Sigmoid colon (tissue), 7 donors: Measurements from ENCODE around the gene SEC11C. TPM values are rescaled to one million over a fixed set of nuclear protein-coding genes. Genes with fewer than 3 reads are reported as not detected.

Source experiments
- DNase-seq: peaks from one replicate; pipeline ENCODE4 v3.0.0-alpha.2; 2019
- H3K27ac ChIP-seq, 4 donors: fragments of 200-600 bp; sonication (generic); one replicate each; pipeline ENCODE4 v1.5.1; 2016 to 2019; ENCODE audit warnings: mild to moderate bottlenecking in 1 of 4
- H3K27me3 ChIP-seq, 3 donors: fragments of 200-600 bp; sonication (generic); one replicate each; pipeline ENCODE4 v1.5.1; 2019; ENCODE audit warnings: mild to moderate bottlenecking in 1 of 3
- H3K36me3 ChIP-seq, 4 donors: fragments of 200-600 bp; sonication (generic); one replicate each; pipeline ENCODE4 v1.5.1; 2016 to 2019
- H3K4me1 ChIP-seq, 4 donors: fragments of 200-600 bp; sonication (generic); one replicate each; pipeline ENCODE4 v1.5.1; 2017 to 2019
- H3K4me3 ChIP-seq, 4 donors: fragments of 200-600 bp; sonication (generic); one replicate each; pipeline ENCODE4 v1.5.1; 2017 to 2019; ENCODE audit warnings: mild to moderate bottlenecking in 2 of 4, moderate library complexity in 1 of 4
- H3K9me3 ChIP-seq, 4 donors: fragments of 200-600 bp in 3 of 4; sonication (generic) in 3 of 4; one replicate each; pipeline versions ENCODE4 v1.5.1 to v1.6.1; 2013 to 2019
- CTCF ChIP-seq, 4 experiments: fragments of 450-650 bp in 3 of 4; fragments of 200-600 bp in 1 of 4; IDR thresholded peaks; one replicate each; pipeline ENCODE4 v1.5.1; 2016 to 2019; ENCODE audit warnings: antibody characterized with exemption in 4 of 4, mild to moderate bottlenecking in 3 of 4, moderate library complexity in 2 of 4
- EP300 ChIP-seq, 4 donors: sonication (generic); formaldehyde crosslinking; IDR thresholded peaks; one replicate each; pipeline ENCODE4 v1.6.1; 2017; ENCODE audit warnings: antibody characterized with exemption in 4 of 4
- POLR2A ChIP-seq, 2 donors: fragments of 450-650 bp; IDR thresholded peaks; one replicate each; pipeline ENCODE4 v1.6.1; 2016; ENCODE audit warnings: antibody characterized with exemption in 2 of 2, mild to moderate bottlenecking in 2 of 2, moderate library complexity in 2 of 2
- POLR2AphosphoS5 ChIP-seq, 4 donors: sonication (generic); formaldehyde crosslinking; IDR thresholded peaks; one replicate each; pipeline ENCODE4 v1.6.1; 2017; ENCODE audit warnings: antibody characterized with exemption in 4 of 4
- WGBS, 2 donors: extraction: QIAGEN DNeasy Blood & Tissue Kit; methylation state at CpG; one replicate each; pipeline ENCODE4 v1.1.7; 2013; 5-methylcytosine and 5-hydroxymethylcytosine counted together
- intact Hi-C: fragments of 100-400 bp; cut with DNase I; formaldehyde crosslinking; loops from one replicate; pipeline ENCODE4 v1.15.1; 2023
- polyA plus RNA-seq, 3 donors: library from polyadenylated mRNA; stranded (reverse); fragments of 200-250 nt; gene quantifications; one replicate each; pipeline ENCODE4 v1.2.3, GENCODE V29; 2013
- total RNA-seq, 4 donors: library from RNA; depleted of rRNA; stranded (reverse); fragments of >200 nt; gene quantifications; one replicate each; pipeline ENCODE4 v1.1.0, GENCODE V29; 2016
- donor health status: healthy with polysubstance abuse.
- donor health status: Bipolar disorder and iron deficiency.
- donor health status: healthy.

SEC11C gene
- total and polyA plus RNA-seq, 7 donors = 9.4 to 95.0 (median 39.5) TPM

GRCh38 chr18:59189746-59190145, 50.1 kb downstream of the SEC11C start:
- Histone ChIP-seq H3K36me3 (no peaks in the 10 kb centered on the region), H3K27me3 (no peaks in the 10 kb centered on the region), H3K4me3 (no peak overlapping the region), H3K4me1 (no peaks in the 10 kb centered on the region), H3K9me3 (no peaks in the 10 kb centered on the region), H3K27ac (no peak overlapping the region)
- WGBS, 2 donors = 63 to 86% methylated on average over 1 of the region's 1 CpG
- no peak for TF ChIP-seq EP300 (IDR thresholded peaks at IDR 0.05)
- no peak for TF ChIP-seq POLR2A (IDR thresholded peaks at IDR 0.05)
- no peak for TF ChIP-seq CTCF (IDR thresholded peaks at IDR 0.05)
- TF ChIP-seq POLR2AphosphoS5 (IDR thresholded peaks at IDR 0.05) = no peak
- no peak for DNase-seq
- intact Hi-C loops = no loop called here

GRCh38 chr18:59196161-59196725, 56.6 kb downstream of the SEC11C start:
- 61 to 73% methylated on average over 4 of the region's 4 CpGs for WGBS, 2 donors
- Histone ChIP-seq H3K36me3 (no peaks in the 10 kb centered on the region), H3K4me3 (no peak overlapping the region), H3K4me1 (no peaks in the 10 kb centered on the region), H3K27me3 (peaks cover 0 to 3% (median 0%) of the 10 kb centered on the region in 3 donors), H3K9me3 (no peaks in the 10 kb centered on the region), H3K27ac (no peak overlapping the region)
- intact Hi-C loops = no loop called here
- TF ChIP-seq POLR2AphosphoS5 (IDR thresholded peaks at IDR 0.05) (no peak), EP300 (IDR thresholded peaks at IDR 0.05) (no peak), CTCF (IDR thresholded peaks at IDR 0.05) (no peak), POLR2A (IDR thresholded peaks at IDR 0.05) (no peak)
- DNase-seq = no peak

- intact Hi-C loops = no loop called here
- H3K36me3 ChIP-seq = no peaks in the 10 kb centered on the region
- no peaks in the 10 kb centered on the region for H3K4me1 ChIP-seq
- DNase-seq = no peak
- no peaks in the 10 kb centered on the region for H3K9me3 ChIP-seq
- no peak overlapping the region for H3K27ac ChIP-seq
- WGBS, 2 donors = 50 to 71% methylated on average over 2 of the region's 2 CpGs
- H3K4me3 ChIP-seq = no peak overlapping the region
- no peak for TF ChIP-seq POLR2AphosphoS5 (IDR thresholded peaks at IDR 0.05)
- no peak for TF ChIP-seq EP300 (IDR thresholded peaks at IDR 0.05)
- no peak for TF ChIP-seq POLR2A (IDR thresholded peaks at IDR 0.05)
- TF ChIP-seq CTCF (IDR thresholded peaks at IDR 0.05) = no peak
- peaks cover 0 to 3% (median 0%) of the 10 kb centered on the region in 3 donors for H3K27me3 ChIP-seq
These were observed 58.0 kb downstream of the SEC11C start for GRCh38 chr18:59197636-59198035.

- intact Hi-C loops = no loop called here
- 80 to 85% methylated on average over 6 of the region's 6 CpGs for WGBS, 2 donors
- no peak for TF ChIP-seq CTCF (IDR thresholded peaks at IDR 0.05)
- no peak for TF ChIP-seq POLR2AphosphoS5 (IDR thresholded peaks at IDR 0.05)
- no peak for TF ChIP-seq POLR2A (IDR thresholded peaks at IDR 0.05)
- no peak for TF ChIP-seq EP300 (IDR thresholded peaks at IDR 0.05)
- peaks cover 0 to 3% (median 0%) of the 10 kb centered on the region in 3 donors for H3K27me3 ChIP-seq
- H3K27ac ChIP-seq = no peak overlapping the region
- DNase-seq = no peak
- H3K4me1 ChIP-seq = no peaks in the 10 kb centered on the region
- H3K9me3 ChIP-seq = no peaks in the 10 kb centered on the region
- no peak overlapping the region for H3K4me3 ChIP-seq
- H3K36me3 ChIP-seq = no peaks in the 10 kb centered on the region
These were observed 58.5 kb downstream of the SEC11C start for GRCh38 chr18:59198215-59198614.

GRCh38 chr18:59200787-59201186, 61.1 kb downstream of the SEC11C start:
- WGBS, 2 donors = 58 to 75% methylated on average over 3 of the region's 3 CpGs
- H3K27ac ChIP-seq = no peak overlapping the region
- TF ChIP-seq POLR2AphosphoS5 (IDR thresholded peaks at IDR 0.05) (no peak), EP300 (IDR thresholded peaks at IDR 0.05) (no peak), POLR2A (IDR thresholded peaks at IDR 0.05) (no peak), CTCF (IDR thresholded peaks at IDR 0.05) (no peak)
- peaks cover 0 to 3% (median 0%) of the 10 kb centered on the region in 3 donors for H3K27me3 ChIP-seq
- no peak overlapping the region for H3K4me3 ChIP-seq
- no peak for DNase-seq
- H3K9me3 ChIP-seq = no peaks in the 10 kb centered on the region
- no peaks in the 10 kb centered on the region for H3K4me1 ChIP-seq
- H3K36me3 ChIP-seq = no peaks in the 10 kb centered on the region
- intact Hi-C loops = no loop called here
